ENCODE data around the gene KRTAP19-8.

GRCh38 chr21:31045841-31046240 lies 7.6 kb upstream of the KRTAP19-8 start:
- no peak for TF ChIP-seq CTCF (IDR thresholded peaks at IDR 0.05; ENCODE audit: low read depth, low read length)
- no peak for TF ChIP-seq EZH2phosphoT487 (IDR thresholded peaks at IDR 0.05; ENCODE audit: low read depth)
